Measurements from ENCODE around the gene ZHX3. TPM values are rescaled to one million over a fixed set of nuclear protein-coding genes. Genes with fewer than 3 reads are reported as not detected.

The ZHX3 gene
- total RNA-seq, 1 donor from 2014 or later = 13.9 TPM

GRCh38 chr20:41154436-41155176, 162.9 kb downstream of the ZHX3 start:
- no peak overlapping the region for H3K4me3 Mint-ChIP-seq
- H3K36me3 Mint-ChIP-seq = peaks cover 3% of the 10 kb centered on the region
- peak overlapping the region; percentile 78 for H3K27ac Mint-ChIP-seq
- no peaks in the 10 kb centered on the region for H3K27me3 Mint-ChIP-seq (ENCODE audit: low read depth)
- no peak for DNase-seq (ENCODE audit: low spot score in 2 of 2, unreplicated experiment in 2 of 2)
- no peak for TF ChIP-seq CTCF (IDR thresholded peaks at IDR 0.05; ENCODE audit: unreplicated experiment)
- H3K4me1 Mint-ChIP-seq = peaks cover 43% of the 10 kb centered on the region
- H3K9me3 Mint-ChIP-seq = no peaks in the 10 kb centered on the region

GRCh38 chr20:41152108-41152757, 165.3 kb downstream of the ZHX3 start:
- H3K27ac Mint-ChIP-seq = peak overlapping the region; percentile 11
- H3K4me1 Mint-ChIP-seq = peaks cover 24% of the 10 kb centered on the region
- no peak for TF ChIP-seq CTCF (IDR thresholded peaks at IDR 0.05; ENCODE audit: unreplicated experiment)
- H3K27me3 Mint-ChIP-seq (ENCODE audit: low read depth) = no peaks in the 10 kb centered on the region
- no peak for DNase-seq (ENCODE audit: low spot score in 2 of 2, unreplicated experiment in 2 of 2)
- peaks cover 6% of the 10 kb centered on the region for H3K36me3 Mint-ChIP-seq
- no peak overlapping the region for H3K4me3 Mint-ChIP-seq
- H3K9me3 Mint-ChIP-seq = no peaks in the 10 kb centered on the region

- no peaks in the 10 kb centered on the region for H3K9me3 Mint-ChIP-seq
- H3K4me3 Mint-ChIP-seq = no peak overlapping the region
- no peak for TF ChIP-seq CTCF (IDR thresholded peaks at IDR 0.05; ENCODE audit: unreplicated experiment)
- no peak for DNase-seq (ENCODE audit: low spot score in 2 of 2, unreplicated experiment in 2 of 2)
- no peak overlapping the region for H3K27ac Mint-ChIP-seq
- H3K27me3 Mint-ChIP-seq (ENCODE audit: low read depth) = no peaks in the 10 kb centered on the region
- H3K4me1 Mint-ChIP-seq = peaks cover 22% of the 10 kb centered on the region
- peaks cover 9% of the 10 kb centered on the region for H3K36me3 Mint-ChIP-seq
Observed at GRCh38 chr20:41151134-41151869, 166.2 kb downstream of the ZHX3 start.

- Mint-ChIP-seq H3K27me3 (ENCODE audit: low read depth) (no peaks in the 10 kb centered on the region), H3K27ac (no peak overlapping the region), H3K36me3 (peaks cover 10% of the 10 kb centered on the region), H3K4me3 (no peak overlapping the region), H3K9me3 (no peaks in the 10 kb centered on the region), H3K4me1 (peaks cover 22% of the 10 kb centered on the region)
- TF ChIP-seq CTCF (IDR thresholded peaks at IDR 0.05; ENCODE audit: unreplicated experiment) = no peak
- no peak for DNase-seq (ENCODE audit: low spot score in 2 of 2, unreplicated experiment in 2 of 2)
Observed at GRCh38 chr20:41150664-41151063, 166.9 kb downstream of the ZHX3 start.

GRCh38 chr20:41148942-41149341, 168.6 kb downstream of the ZHX3 start:
- Mint-ChIP-seq H3K4me3 (no peak overlapping the region), H3K4me1 (peaks cover 17% of the 10 kb centered on the region), H3K27me3 (ENCODE audit: low read depth) (no peaks in the 10 kb centered on the region), H3K27ac (no peak overlapping the region), H3K9me3 (no peaks in the 10 kb centered on the region), H3K36me3 (peaks cover 15% of the 10 kb centered on the region)
- DNase-seq (ENCODE audit: low spot score in 2 of 2, unreplicated experiment in 2 of 2) = no peak
- TF ChIP-seq CTCF (IDR thresholded peaks at IDR 0.05; ENCODE audit: unreplicated experiment) = no peak
